Right lobe of liver (tissue), 4 donors: ENCODE results near the gene OR2T4.

Source experiments
- CTCF ChIP-seq, 4 donors: fragments of 200-600 bp in 3 of 4; fragments of 450-650 bp in 1 of 4; IDR thresholded peaks; one replicate each; pipeline versions ENCODE4 v1.5.1 to v1.8.0; 2016 to 2022; ENCODE audit warnings: antibody characterized with exemption in 4 of 4, mild to moderate bottlenecking in 2 of 4
- POLR2A ChIP-seq: fragments of 450-650 bp; IDR thresholded peaks from one replicate; pipeline ENCODE4 v1.6.1; 2017; ENCODE audit warnings: antibody characterized with exemption, mild to moderate bottlenecking
- donor health status: DM: no; HTN: no; CAD: no.
- donor health status: DM: no; HTN: no; CAD: no.
- donor health status: DM: no; HTN: yes; CAD: no.

GRCh38 chr1:248372394-248372793, 10.9 kb downstream of the OR2T4 start:
- TF ChIP-seq CTCF (IDR thresholded peaks at IDR 0.05) (no peak), POLR2A (no peak)
